Karpas-422 (cell line): Measurements from ENCODE around the gene FAM53B. TPM values are rescaled to one million over a fixed set of nuclear protein-coding genes. Genes with fewer than 3 reads are reported as not detected.
A peak's percentile ranks its signal among the peaks of the same experiment; 100 is the strongest.

Experiments
- DNase-seq: peaks from one replicate; pipeline ENCODE4 v3.0.0-alpha.2; 2015
- H2AFZ ChIP-seq: fragments of 200-600 bp; sonication (generic); 2 replicates; pipeline ENCODE4 v1.6.1; 2014; ENCODE audit warnings: antibody characterized with exemption, low read length, mixed read lengths
- H3K27ac ChIP-seq: fragments of 200-600 bp; sonication (generic); 2 replicates; pipeline ENCODE4 v1.5.1; 2014; ENCODE audit warnings: mild to moderate bottlenecking, low read length, moderate library complexity
- H3K27me3 ChIP-seq: fragments of 200-600 bp; sonication (generic); 2 replicates; pipeline ENCODE4 v1.6.1; 2014; ENCODE audit warnings: low read length, mixed read lengths
- H3K36me3 ChIP-seq: fragments of 200-600 bp; sonication (generic); 2 replicates; pipeline ENCODE4 v1.6.1; 2014; ENCODE audit warnings: low read length, mixed read lengths; ENCODE audit not compliant: insufficient read depth
- H3K4me1 ChIP-seq: fragments of 200-600 bp; sonication (generic); 2 replicates; pipeline ENCODE4 v1.6.1; 2014; ENCODE audit warnings: mild to moderate bottlenecking, low read length, mixed read lengths
- H3K4me2 ChIP-seq: fragments of 200-600 bp; sonication (generic); 2 replicates; pipeline ENCODE4 v1.6.1; 2014; ENCODE audit warnings: low read length, low read depth, mild to moderate bottlenecking; ENCODE audit not compliant: poor library complexity, severe bottlenecking
- H3K4me3 ChIP-seq: fragments of 200-600 bp; sonication (generic); 2 replicates; pipeline ENCODE4 v1.5.1; 2014; ENCODE audit warnings: mild to moderate bottlenecking, antibody characterized with exemption, low read length, mixed read lengths
- H3K79me2 ChIP-seq: fragments of 200-600 bp; sonication (generic); 2 replicates; pipeline ENCODE4 v1.6.1; 2014; ENCODE audit warnings: mild to moderate bottlenecking, low read length, mixed read lengths
- H3K9ac ChIP-seq: fragments of 200-600 bp; sonication (generic); 2 replicates; pipeline ENCODE4 v1.6.0; 2014; ENCODE audit warnings: low read length
- H3K9me2 ChIP-seq: fragments of 200-600 bp; sonication (generic), shearing (Covaris generic); replicated peaks from 2 replicates; pipeline ENCODE4 v1.6.0; 2014; ENCODE audit warnings: mild to moderate bottlenecking, low read length, moderate library complexity; ENCODE audit not compliant: insufficient read depth
- H3K9me3 ChIP-seq: fragments of 300-700, 200-600 bp; sonication (generic); 2 replicates; pipeline ENCODE4 v1.6.1; 2014; ENCODE audit warnings: low read length, mixed read lengths
- H4K20me1 ChIP-seq: fragments of 200-600 bp; sonication (generic); 2 replicates; pipeline ENCODE4 v1.6.1; 2014; ENCODE audit warnings: mild to moderate bottlenecking, antibody characterized with exemption, low read length, low read depth; ENCODE audit not compliant: insufficient read depth
- total RNA-seq: library from RNA; depleted of rRNA; stranded (reverse); fragments of >200 nt; shearing (Covaris generic); gene quantifications from 2 replicates; pipeline ENCODE4 v1.2.3, GENCODE V29; 2014; ENCODE audit warnings: low replicate concordance

FAM53B gene
- total RNA-seq, 1 experiment from 2014 or later, result 72.5 TPM

DNA sequence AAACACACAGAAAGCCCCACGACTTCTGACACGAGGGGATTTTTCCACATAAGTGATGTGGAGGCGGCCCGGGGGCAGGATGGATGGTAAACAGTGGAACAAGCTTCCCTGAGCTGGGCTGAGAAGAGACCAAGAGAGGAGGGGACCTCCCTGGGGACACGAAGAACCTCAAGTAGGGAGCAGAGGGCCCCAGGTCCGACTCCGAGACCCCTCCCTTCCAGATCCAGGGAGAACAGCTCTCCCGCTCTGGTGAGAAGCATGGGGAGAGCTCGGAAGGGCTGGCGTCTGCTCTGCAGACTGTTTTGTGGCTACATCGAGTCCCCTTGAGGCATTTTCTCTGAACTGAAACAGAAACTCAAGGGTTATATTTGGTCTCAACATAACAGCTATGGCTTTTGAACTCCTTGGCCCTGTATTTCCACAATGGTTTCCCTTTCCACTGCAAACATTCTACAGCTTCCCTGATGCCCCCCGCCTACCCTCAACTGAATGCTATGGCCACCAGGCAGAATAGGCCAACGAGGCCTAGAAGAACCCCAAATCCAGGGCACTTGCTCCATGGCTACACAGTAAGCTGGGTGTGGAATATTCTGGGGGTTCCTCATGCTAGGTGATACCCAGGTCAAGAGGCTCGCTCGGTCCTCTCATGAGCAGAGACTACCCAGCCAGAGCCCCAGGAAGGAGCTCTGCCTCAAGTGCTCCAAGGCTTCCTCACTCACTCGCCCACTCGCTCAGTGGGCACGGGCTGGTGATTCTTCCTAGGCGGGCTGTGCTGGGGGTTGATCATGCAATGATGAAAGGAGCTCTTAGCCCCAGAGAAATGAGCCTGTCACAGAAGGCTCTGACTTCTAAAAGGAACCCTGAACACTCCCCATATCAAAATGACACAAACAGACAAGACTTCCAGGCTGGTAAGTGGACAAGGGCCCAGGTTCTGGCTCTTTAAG lies 47.5 kb downstream of the FAM53B start:
- Histone ChIP-seq H3K4me2 (no peak overlapping the region), H3K27ac (peak overlapping the region; percentile 50; the same call in 1 of the 2 replicates), H3K9me2 (no peaks in the 10 kb centered on the region), H3K9me3 (no peaks in the 10 kb centered on the region), H3K4me1 (peaks cover 43% of the 10 kb centered on the region), H3K36me3 (peaks cover 51% of the 10 kb centered on the region), H4K20me1 (peaks cover 22% of the 10 kb centered on the region; the same call in 1 of the 2 replicates), H3K27me3 (no peaks in the 10 kb centered on the region), H3K9ac (no peak overlapping the region), H3K79me2 (peaks cover 93% of the 10 kb centered on the region), H3K4me3 (no peak overlapping the region), H2AFZ (no peak overlapping the region)
- DNase-seq, result no peak

DNA sequence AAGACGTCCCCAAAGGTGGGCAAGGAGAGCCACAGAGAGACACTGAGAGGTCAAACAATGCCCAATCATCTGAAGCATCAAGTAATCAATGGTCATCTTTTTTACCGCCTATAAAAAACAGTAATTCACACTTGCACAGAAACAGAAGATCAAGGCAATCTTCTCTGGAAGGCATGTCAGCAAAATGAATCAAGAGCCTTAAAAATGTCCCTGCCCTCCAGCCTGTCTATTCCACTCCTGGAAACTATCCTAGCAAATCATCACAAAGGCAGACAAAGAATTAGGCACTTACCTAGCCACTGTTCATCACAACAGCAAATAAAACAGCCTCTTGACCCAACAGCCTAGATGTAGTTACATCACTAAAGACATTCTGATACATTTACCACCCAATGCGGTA lies 48.9 kb downstream of the FAM53B start:
- H3K27ac ChIP-seq, result no peak overlapping the region
- H3K9ac ChIP-seq, result no peak overlapping the region
- peaks cover 29% of the 10 kb centered on the region for H3K4me1 ChIP-seq
- H3K27me3 ChIP-seq, result no peaks in the 10 kb centered on the region
- peaks cover 12% of the 10 kb centered on the region; the same call in 1 of the 2 replicates for H4K20me1 ChIP-seq
- H3K9me3 ChIP-seq, result no peaks in the 10 kb centered on the region
- no peak overlapping the region for H2AFZ ChIP-seq
- peaks cover 52% of the 10 kb centered on the region for H3K36me3 ChIP-seq
- no peak for DNase-seq
- H3K79me2 ChIP-seq, result peaks cover 91% of the 10 kb centered on the region
- H3K4me2 ChIP-seq, result no peak overlapping the region
- H3K9me2 ChIP-seq, result no peaks in the 10 kb centered on the region
- H3K4me3 ChIP-seq, result no peak overlapping the region

DNA sequence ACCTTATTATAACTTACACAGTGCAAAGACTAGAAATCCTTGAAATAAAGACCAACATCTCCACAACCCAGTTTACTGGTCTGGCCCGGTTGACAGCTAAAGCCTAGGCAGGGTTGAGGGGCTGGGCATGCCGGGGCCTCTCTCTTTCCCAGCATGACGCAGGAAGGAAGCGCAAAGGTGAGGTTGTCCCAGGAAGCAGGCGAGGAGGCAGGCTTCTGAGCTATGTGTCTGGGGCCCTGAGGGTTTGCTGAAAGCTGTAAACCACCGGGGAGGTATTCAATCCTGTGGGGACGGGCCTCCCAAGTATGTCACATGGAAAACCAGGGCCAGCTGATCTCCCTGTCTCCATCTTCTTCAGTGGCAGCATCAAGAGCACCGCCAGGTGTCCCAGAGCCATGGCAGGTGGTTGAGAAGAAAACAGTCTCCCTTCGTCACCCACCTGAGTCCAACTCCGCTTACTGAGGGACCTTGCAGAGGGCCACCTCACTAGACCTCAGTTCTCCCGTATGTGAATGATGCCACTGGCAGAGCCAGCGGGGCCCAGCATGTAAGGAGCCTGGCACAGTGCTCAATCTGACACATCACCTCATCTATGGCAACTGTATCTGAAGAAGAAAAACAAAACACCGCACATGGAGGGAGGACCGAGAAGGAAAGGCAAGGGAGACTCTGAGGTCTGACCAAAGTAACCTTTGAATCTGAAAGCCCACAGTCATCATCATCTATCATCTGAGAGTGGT lies 49.5 kb downstream of the FAM53B start:
- Histone ChIP-seq H3K4me3 (no peak overlapping the region), H3K4me2 (no peak overlapping the region)

DNA sequence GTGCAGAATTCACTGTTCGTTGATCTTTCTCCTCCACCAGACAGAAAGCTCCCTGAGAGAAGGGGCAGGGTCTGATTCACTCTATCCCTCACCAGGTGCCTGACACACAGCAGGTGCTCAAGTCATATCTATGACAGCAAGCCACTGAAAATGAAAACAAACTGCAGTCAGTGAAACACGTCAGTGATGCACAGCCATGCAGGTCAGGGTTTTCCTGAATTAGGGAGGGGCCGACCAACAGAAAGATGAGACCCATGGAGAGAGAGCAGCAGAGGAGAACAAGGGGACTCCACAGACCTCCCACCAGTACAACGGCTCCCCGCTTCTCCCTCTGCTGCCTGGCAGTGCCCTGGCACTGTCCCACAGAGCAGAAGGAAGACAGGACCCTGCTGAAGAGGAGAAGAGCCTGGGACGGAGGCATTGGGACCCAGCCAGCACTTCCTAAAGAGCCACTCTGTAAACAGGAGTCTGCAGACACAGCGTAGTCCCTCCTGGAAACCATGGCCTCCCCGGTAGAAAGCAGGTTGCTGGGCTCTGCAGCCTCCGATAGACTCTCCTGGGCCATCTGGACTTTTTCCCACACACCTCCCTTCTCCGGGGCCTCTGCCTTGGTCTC lies 50.3 kb downstream of the FAM53B start:
- H3K4me3 ChIP-seq, result no peak overlapping the region
- H3K4me2 ChIP-seq, result no peak overlapping the region
- DNase-seq, result no peak
- no peak overlapping the region for H3K9ac ChIP-seq
- H4K20me1 ChIP-seq, result 0 out of 2 replicates have a peak, but pooled peaks cover 5% of the 10 kb centered on the region
- peaks cover 53% of the 10 kb centered on the region for H3K36me3 ChIP-seq
- H3K27me3 ChIP-seq, result no peaks in the 10 kb centered on the region
- no peak overlapping the region for H2AFZ ChIP-seq
- no peaks in the 10 kb centered on the region for H3K9me2 ChIP-seq
- no peak overlapping the region for H3K27ac ChIP-seq
- H3K4me1 ChIP-seq, result peaks cover 17% of the 10 kb centered on the region
- H3K79me2 ChIP-seq, result peaks cover 91% of the 10 kb centered on the region
- no peaks in the 10 kb centered on the region for H3K9me3 ChIP-seq

More for the DNA sequence above, 49.5 kb downstream of the FAM53B start:
- no peak overlapping the region for H2AFZ ChIP-seq
- no peaks in the 10 kb centered on the region for H3K9me3 ChIP-seq
- no peaks in the 10 kb centered on the region for H3K27me3 ChIP-seq
- peaks cover 91% of the 10 kb centered on the region for H3K79me2 ChIP-seq
- peaks cover 52% of the 10 kb centered on the region for H3K36me3 ChIP-seq
- no peak overlapping the region for H3K9ac ChIP-seq
- H4K20me1 ChIP-seq, result peaks cover 9% of the 10 kb centered on the region; the same call in 1 of the 2 replicates
- H3K9me2 ChIP-seq, result no peaks in the 10 kb centered on the region
- peaks cover 23% of the 10 kb centered on the region for H3K4me1 ChIP-seq
- H3K27ac ChIP-seq, result no peak overlapping the region
- no peak for DNase-seq

DNA sequence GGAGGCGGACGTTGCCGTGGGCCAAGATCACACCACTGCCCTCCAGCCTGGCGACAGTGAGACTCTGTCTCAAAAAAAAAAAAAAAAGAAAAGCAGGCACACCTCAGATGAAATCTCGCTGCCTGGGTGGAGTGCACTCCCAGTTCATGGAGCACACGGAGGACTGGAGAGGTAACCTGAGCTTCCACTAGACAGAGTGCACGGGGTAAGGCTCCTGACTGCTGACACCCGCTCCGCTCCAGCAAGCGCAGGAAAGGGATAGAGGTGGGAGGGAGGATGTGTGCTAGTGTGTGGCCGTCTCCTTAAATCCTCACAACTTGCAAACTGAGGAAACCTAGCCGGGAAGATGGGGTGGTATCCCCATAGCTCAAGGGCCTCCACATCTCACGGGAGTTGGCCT lies 50.8 kb downstream of the FAM53B start:
- Histone ChIP-seq H3K79me2 (peaks cover 91% of the 10 kb centered on the region), H3K9me3 (no peaks in the 10 kb centered on the region), H3K9ac (no peak overlapping the region), H3K27ac (no peak overlapping the region), H3K4me2 (no peak overlapping the region), H3K36me3 (peaks cover 53% of the 10 kb centered on the region), H4K20me1 (0 out of 2 replicates have a peak, but pooled peaks cover 5% of the 10 kb centered on the region), H3K4me3 (no peak overlapping the region), H3K9me2 (no peaks in the 10 kb centered on the region), H2AFZ (no peak overlapping the region), H3K4me1 (peaks cover 15% of the 10 kb centered on the region), H3K27me3 (no peaks in the 10 kb centered on the region)
- DNase-seq, result no peak

DNA sequence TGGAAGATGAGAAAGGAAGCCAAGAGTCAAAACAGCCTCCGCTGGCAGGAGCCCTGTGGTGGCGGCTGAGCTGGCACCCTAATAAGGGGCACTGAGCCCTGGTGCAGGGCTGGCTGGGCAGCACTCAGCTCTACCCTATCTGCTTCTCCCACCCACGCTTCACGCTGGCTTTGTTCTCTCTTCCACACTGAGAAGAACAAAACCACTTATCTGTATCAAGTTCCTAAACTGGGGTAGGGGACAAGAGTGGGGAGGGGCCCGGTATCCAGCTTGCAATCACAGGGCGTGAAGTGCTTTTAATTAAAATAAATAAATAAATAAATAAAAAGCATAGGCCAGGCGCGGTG lies 52.1 kb downstream of the FAM53B start:
- Histone ChIP-seq H3K4me1 (peaks cover 4% of the 10 kb centered on the region), H3K4me2 (no peak overlapping the region), H3K9me3 (no peaks in the 10 kb centered on the region), H3K27me3 (no peaks in the 10 kb centered on the region), H3K27ac (no peak overlapping the region), H3K9ac (no peak overlapping the region), H2AFZ (no peak overlapping the region), H3K36me3 (peaks cover 62% of the 10 kb centered on the region; the same call in 1 of the 2 replicates), H3K4me3 (no peak overlapping the region), H3K9me2 (no peaks in the 10 kb centered on the region), H4K20me1 (0 out of 2 replicates have a peak, but pooled peaks cover 7% of the 10 kb centered on the region), H3K79me2 (peaks cover 91% of the 10 kb centered on the region)
- DNase-seq, result no peak

DNA sequence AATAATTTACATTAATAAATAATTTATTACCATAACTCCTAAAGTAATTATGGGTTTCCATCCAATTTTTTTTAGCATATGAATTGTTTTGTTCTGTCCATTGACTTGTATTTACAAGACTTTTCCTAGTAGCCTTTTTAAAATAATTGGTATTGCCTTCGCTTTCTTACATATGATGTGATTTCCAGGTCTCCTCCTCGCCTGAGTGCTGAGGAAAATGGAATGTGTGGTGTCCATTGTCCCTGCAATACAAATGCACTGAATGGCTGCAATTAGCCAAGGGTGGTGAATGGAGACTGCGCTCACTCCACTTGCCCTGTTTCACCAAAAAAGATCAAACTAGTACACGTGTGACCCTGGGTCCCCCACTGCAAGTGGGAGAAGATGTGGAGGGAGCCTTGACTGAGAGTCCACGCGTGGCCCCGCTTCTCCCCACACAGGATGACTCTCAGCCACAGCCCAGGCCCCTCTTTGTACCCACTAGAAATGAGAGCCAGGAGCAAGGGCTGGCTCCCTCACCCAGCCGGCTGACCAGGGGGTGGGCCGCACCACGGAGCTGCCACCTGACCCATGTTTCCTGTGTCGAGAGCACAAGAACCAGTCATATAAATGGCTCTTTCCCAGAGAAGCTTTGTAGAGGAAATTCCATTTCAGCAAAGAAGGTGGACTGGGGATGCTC lies 52.6 kb downstream of the FAM53B start:
- 0 out of 2 replicates have a peak, but pooled peaks cover 12% of the 10 kb centered on the region for H4K20me1 ChIP-seq
- H3K9me3 ChIP-seq, result no peaks in the 10 kb centered on the region
- no peaks in the 10 kb centered on the region for H3K9me2 ChIP-seq
- no peak overlapping the region for H3K9ac ChIP-seq
- no peaks in the 10 kb centered on the region for H3K4me1 ChIP-seq
- no peak overlapping the region for H3K4me3 ChIP-seq
- DNase-seq, result no peak
- no peak overlapping the region for H3K27ac ChIP-seq
- peaks cover 92% of the 10 kb centered on the region for H3K79me2 ChIP-seq
- no peak overlapping the region for H3K4me2 ChIP-seq
- H2AFZ ChIP-seq, result no peak overlapping the region
- no peaks in the 10 kb centered on the region for H3K27me3 ChIP-seq
- peaks cover 64% of the 10 kb centered on the region; the same call in 1 of the 2 replicates for H3K36me3 ChIP-seq
